GM12878 (cell line): ENCODE results near the gene CHMP1B. TPM values are rescaled to one million over a fixed set of nuclear protein-coding genes. Genes with fewer than 3 reads are reported as not detected.
A peak's percentile ranks its signal among the peaks of the same experiment; 100 is the strongest.

Source experiments
- ATAC-seq: fragments of 200-7000 bp; cut with Tn5 transposase; 3 replicates; pipeline ENCODE4 v1.9.1; 2020; ENCODE audit warnings: mild to moderate bottlenecking, moderate library complexity
- BruUV-seq: library from RNA; stranded (reverse); fragments of 400-500 nt; replicated peaks from 2 replicates; lab custom pipeline; 2021; lab: Mats Ljungman, UMichigan
- CTCF ChIA-PET: fragments of 300-600 bp; sonication (Branson Sonifier 250); formaldehyde crosslinking; extraction: SDS; loops from one replicate; lab custom pipeline; 2021; ENCODE audit warnings: inconsistent platforms; lab: Yijun Ruan, JAX
- POLR2A ChIA-PET: fragments of 350-600 bp; formaldehyde crosslinking; extraction: SDS; loops from one replicate; lab custom pipeline; 2021; ENCODE audit warnings: inconsistent platforms; lab: Charles Lee
- RAD21 ChIA-PET: fragments of 300-600 bp; sonication (Branson Sonifier 250); formaldehyde crosslinking; loops from one replicate; lab custom pipeline; 2023; ENCODE audit warnings: antibody characterized with exemption; ENCODE audit not compliant: unreplicated experiment; lab: Charles Lee
- SMC1A ChIA-PET: fragments of 300-600 bp; sonication (Branson Sonifier 250); formaldehyde crosslinking; loops from one replicate; lab custom pipeline; 2023; ENCODE audit not compliant: unreplicated experiment, uncharacterized antibody; lab: Charles Lee
- DNase-seq: peaks from one replicate; pipeline ENCODE4 v3.0.0-alpha.2; 2011; ENCODE audit warnings: low read depth, low spot score
- FAIRE-seq: peaks from 3 replicates; lab custom pipeline; 2011; peaks lifted over from hg19 to GRCh38; lab: Jason Lieb, UNC
- H2AFZ ChIP-seq: 2 replicates; pipeline ENCODE4 v1.6.0; 2011; ENCODE audit warnings: low read depth, low read length, control low read depth; ENCODE audit not compliant: control insufficient read depth
- H3K27ac ChIP-seq: 2 replicates; pipeline ENCODE4 v1.5.1; 2011; ENCODE audit warnings: control low read depth; ENCODE audit not compliant: control insufficient read depth, insufficient read depth
- H3K27me3 ChIP-seq, 2 experiments: replicated peaks in 1 of 2; 2 replicates each; pipeline versions ENCODE4 v1.6.0 to v1.6.1; 2011; ENCODE audit warnings: low read length in 1 of 2; ENCODE audit not compliant: control insufficient read depth in 2 of 2, insufficient read depth in 2 of 2
- H3K36me3 ChIP-seq, 2 experiments: 2 replicates each; pipeline ENCODE4 v1.5.1; 2011; ENCODE audit warnings: low read length in 1 of 2; ENCODE audit not compliant: control insufficient read depth in 2 of 2, insufficient read depth in 2 of 2
- H3K4me1 ChIP-seq: 2 replicates; pipeline ENCODE4 v1.6.1; 2011; ENCODE audit warnings: mild to moderate bottlenecking, low read length, moderate library complexity, mixed read lengths; ENCODE audit not compliant: control insufficient read depth, insufficient read depth
- H3K4me2 ChIP-seq: 2 replicates; pipeline ENCODE4 v1.6.0; 2011; ENCODE audit warnings: control low read depth; ENCODE audit not compliant: control insufficient read depth, insufficient read depth
- H3K4me3 ChIP-seq: fragments of 200-600 bp; sonication (generic); 2 replicates; pipeline ENCODE4 v1.5.1; 2016
- H3K79me2 ChIP-seq: 2 replicates; pipeline ENCODE4 v1.6.0; 2011; ENCODE audit warnings: low read length; ENCODE audit not compliant: control insufficient read depth, insufficient read depth
- H3K9ac ChIP-seq: 2 replicates; pipeline ENCODE4 v1.8.0; 2011; ENCODE audit warnings: low read length, control low read depth, mixed read lengths; ENCODE audit not compliant: control insufficient read depth, insufficient read depth
- H3K9me3 ChIP-seq: replicated peaks from 3 replicates; pipeline ENCODE4 v1.5.1; 2011; ENCODE audit warnings: mild to moderate bottlenecking, low read length; ENCODE audit not compliant: control insufficient read depth, insufficient read depth
- H4K20me1 ChIP-seq: 2 replicates; pipeline ENCODE4 v1.6.0; 2011; ENCODE audit not compliant: control insufficient read depth, insufficient read depth
- E2F8 ChIP-seq: fragments of 450-650 bp; IDR thresholded peaks from 2 replicates; pipeline ENCODE4 v1.6.1; 2018; ENCODE audit warnings: mild to moderate bottlenecking, low read depth, moderate library complexity; ENCODE audit not compliant: partially characterized antibody
- NFYA ChIP-seq: IDR thresholded peaks from 2 replicates; pipeline ENCODE4 v1.6.1; 2011; ENCODE audit warnings: low read depth, mild to moderate bottlenecking, low read length, improper control_type of control experiment, borderline replicate concordance
- POLR2A ChIP-seq: IDR thresholded peaks from 2 replicates; pipeline ENCODE4 v1.6.1; 2011; ENCODE audit warnings: low read depth, mild to moderate bottlenecking, low read length
- RELB ChIP-seq: fragments of 450-650 bp; IDR thresholded peaks from 2 replicates; pipeline ENCODE4 v1.6.1; 2017; ENCODE audit warnings: low read depth, mild to moderate bottlenecking, moderate library complexity
- SUPT20H ChIP-seq: IDR thresholded peaks from 2 replicates; pipeline ENCODE4 v1.6.1; 2011; ENCODE audit warnings: low read depth, mild to moderate bottlenecking, low read length, moderate library complexity, borderline replicate concordance; ENCODE audit not compliant: control insufficient read depth
- USF2 ChIP-seq: IDR thresholded peaks from 2 replicates; pipeline ENCODE4 v1.6.1; 2011; ENCODE audit warnings: low read depth, low read length, improper control_type of control experiment, borderline replicate concordance
- WRNIP1 ChIP-seq: IDR thresholded peaks from 2 replicates; pipeline ENCODE4 v1.6.1; 2011; ENCODE audit warnings: low read depth, low read length, improper control_type of control experiment, borderline replicate concordance
- ZBTB40 ChIP-seq: fragments of 450-650 bp; IDR thresholded peaks from 2 replicates; pipeline ENCODE4 v1.6.1; 2016; ENCODE audit warnings: mild to moderate bottlenecking, moderate library complexity, borderline replicate concordance
- WGBS: methylation state at CpG from one replicate; pipeline ENCODE4 v1.1.6; 2016; ENCODE audit warnings: low lambda C conversion rate; ENCODE audit not compliant: insufficient replicate concordance, insufficient coverage; ENCODE audit errors: missing lambda C conversion rate; 5-methylcytosine and 5-hydroxymethylcytosine counted together
- in situ Hi-C: fragments of 300-500 bp; cut with MboI; formaldehyde crosslinking; loops from 9 replicates; pipeline ENCODE4 v1.14.3; 2018; ENCODE audit warnings: mixed read lengths
- intact Hi-C: fragments of 100-400 bp; cut with micrococcal nuclease; formaldehyde crosslinking; loops from one replicate; pipeline ENCODE4 v1.14.2; 2022; ENCODE audit not compliant: unreplicated experiment
- polyA plus RNA-seq, 11 experiments: library from polyadenylated mRNA; depleted of rRNA in 4 of 11; unstranded in 6 of 11; stranded (reverse) in 5 of 11; fragments of >200 nt; fragmentation: Nextera tagmentation in 4 of 11; fragmentation: Illumina TruSeq in 1 of 11; extraction: Ambion mirVana in 4 of 11; extraction: Trizol in 1 of 11; gene quantifications; 1 replicate in 1 of 11; 2 replicates in 10 of 11; pipeline versions ENCODE4 v1.2.1 to v1.2.3, GENCODE V29; 2011 to 2016; ENCODE audit warnings: inconsistent platforms in 2 of 11, missing spikeins in 2 of 11, low read depth in 1 of 11
- total RNA-seq, 4 experiments: library from RNA; depleted of rRNA in 3 of 4; stranded (reverse); fragments of >200 nt in 3 of 4; fragmentation: Illumina TruSeq in 1 of 4; extraction: Trizol in 1 of 4; gene quantifications; 2 replicates each; pipeline versions ENCODE4 v1.2.1 to v1.2.3, GENCODE V29; 2013 to 2021

CHMP1B gene
- total and polyA plus RNA-seq, 10 of the 15 experiments (the other 5 are each of a cell fraction or from before 2014, with no cell fraction given) = 8.5 to 24.0 (median 18.6) TPM

- no peak for TF ChIP-seq E2F8
- no peak for TF ChIP-seq RELB
- TF ChIP-seq, all 136 proteins: peak for 0
These were observed 26.4 kb downstream of the CHMP1B start (continued) for GRCh38 chr18:11877497-11878135.

DNA sequence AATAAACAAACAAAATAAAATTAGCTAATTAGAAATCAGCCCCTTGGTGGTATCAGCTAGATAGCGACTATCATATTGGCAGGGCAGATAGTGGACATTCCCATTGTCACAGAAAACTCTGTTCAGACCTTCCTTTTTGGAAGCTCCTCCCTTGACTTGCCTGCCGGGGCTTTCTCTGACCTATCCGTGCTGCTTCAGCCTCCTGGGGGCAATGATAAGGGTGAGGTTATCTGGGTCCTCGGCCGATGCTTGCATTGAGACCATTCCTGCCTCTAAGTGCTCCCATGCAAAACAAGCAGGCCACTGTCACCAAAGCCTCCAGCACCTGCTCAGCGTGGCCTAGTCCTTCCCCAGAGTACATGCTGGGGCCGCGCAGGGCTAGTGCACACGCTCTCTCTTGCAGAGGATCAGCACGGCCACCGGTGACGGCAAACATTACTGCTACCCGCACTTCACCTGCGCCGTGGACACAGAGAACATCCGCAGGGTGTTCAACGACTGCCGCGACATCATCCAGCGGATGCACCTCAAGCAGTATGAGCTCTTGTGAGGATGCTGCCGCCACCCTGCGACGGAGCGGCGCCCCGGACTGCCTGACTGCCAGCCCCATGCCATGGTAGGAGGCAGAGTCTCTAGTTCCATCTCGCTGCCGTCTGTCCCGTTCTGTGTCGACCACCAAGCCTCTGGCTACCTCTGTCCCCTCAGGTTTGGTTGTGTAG is 29.5 kb downstream of the CHMP1B start:
- H2AFZ ChIP-seq = no peak overlapping the region
- H3K9me3 ChIP-seq = no peaks in the 10 kb centered on the region
- FAIRE-seq (no peak), ATAC-seq (no peak), DNase-seq (no peak)
- RAD21 ChIA-PET = no interaction called here
- H4K20me1 ChIP-seq = no peaks in the 10 kb centered on the region
- WGBS = 97% methylated on average over 30 of the region's 30 CpGs
- CTCF ChIA-PET = no interaction called here
- no peak overlapping the region for H3K4me3 ChIP-seq
- in situ Hi-C loops (no loop called here), intact Hi-C loops (no loop called here)
- H3K27me3 ChIP-seq = no peaks in the 10 kb centered on the region
- POLR2A ChIA-PET = no interaction called here
- H3K9ac ChIP-seq = no peak overlapping the region
- H3K36me3 ChIP-seq = peaks cover 3 to 9% of the 10 kb centered on the region in 2 experiments; a peak in 2 of 4 replicates
- H3K4me2 ChIP-seq = no peak overlapping the region
- SMC1A ChIA-PET = no interaction called here
- H3K27ac ChIP-seq = no peak overlapping the region
- no TSS peak for BruUV-seq
- no peaks in the 10 kb centered on the region for H3K79me2 ChIP-seq
- peaks cover 19% of the 10 kb centered on the region for H3K4me1 ChIP-seq
- TF ChIP-seq SUPT20H (no peak), ZBTB40 (no peak), POLR2A (0 out of 2 replicates have a peak, but pooled peaks have one; percentile 29), NFYA (no peak), WRNIP1 (no peak), USF2 (no peak)
